ENCODE results near the gene ZNG1F.
A peak's percentile ranks its signal among the peaks of the same experiment; 100 is the strongest.
"Not testable (repeated sequence)": the region's sequence is repeated elsewhere in the genome, so short reads cannot be mapped to it uniquely, and the experiment has no call there.

The ZNG1F gene
- long read RNA-seq, donor 1, partial matches to known transcripts: 26 of 27 reads
- long read RNA-seq, donor 1, other reads (novel, unspliced or antisense): 0 of 27 reads
- long read RNA-seq, donor 2, partial matches to known transcripts: 16 of 18 reads
- long read RNA-seq, donor 2, other reads (novel, unspliced or antisense): 0 of 18 reads
- long read RNA-seq, donor 3, partial matches to known transcripts: 0 of 1 reads
- long read RNA-seq, donor 3, other reads (novel, unspliced or antisense): 0 of 1 reads
- long read RNA-seq, donor 4, partial matches to known transcripts: 6 of 8 reads
- long read RNA-seq, donor 4, other reads (novel, unspliced or antisense): 0 of 8 reads
- long read RNA-seq, donor 5, partial matches to known transcripts: 0 of 1 reads
- long read RNA-seq, donor 5, other reads (novel, unspliced or antisense): 0 of 1 reads
- long read RNA-seq, donor 6, partial matches to known transcripts: 11 of 11 reads
- long read RNA-seq, donor 6, other reads (novel, unspliced or antisense): 0 of 11 reads
- long read RNA-seq, donor 7, partial matches to known transcripts: 15 of 16 reads
- long read RNA-seq, donor 7, other reads (novel, unspliced or antisense): 0 of 16 reads
- long read RNA-seq, donor 8, partial matches to known transcripts: 5 of 5 reads
- long read RNA-seq, donor 8, other reads (novel, unspliced or antisense): 0 of 5 reads

DNA sequence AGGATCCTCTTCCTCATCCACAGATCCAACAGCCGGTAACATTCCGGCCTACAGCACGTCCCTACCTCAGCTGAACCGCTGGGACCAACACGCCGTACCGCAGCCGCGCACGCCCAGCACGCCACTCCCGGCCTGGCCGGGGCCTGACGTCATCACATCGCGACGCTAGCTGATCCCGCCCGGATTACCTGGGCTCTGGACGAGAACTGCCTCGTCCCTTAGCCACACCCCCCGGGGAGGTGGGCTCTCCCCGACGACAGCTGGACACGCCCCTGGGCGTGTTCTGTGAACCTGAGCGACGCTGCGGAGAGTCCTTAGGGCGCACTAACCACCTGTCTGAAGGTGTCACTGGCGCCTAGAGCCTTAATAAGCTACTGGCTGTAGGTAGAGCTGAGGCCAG lies at the start of gene ZNG1F:
TSS of gene ZNG1F (minus strand) at position 101 of the 400 bp plus-strand sequence. CDS start at position 42, 59 bp downstream.
- DNase-seq: not testable (repeated sequence)

DNA sequence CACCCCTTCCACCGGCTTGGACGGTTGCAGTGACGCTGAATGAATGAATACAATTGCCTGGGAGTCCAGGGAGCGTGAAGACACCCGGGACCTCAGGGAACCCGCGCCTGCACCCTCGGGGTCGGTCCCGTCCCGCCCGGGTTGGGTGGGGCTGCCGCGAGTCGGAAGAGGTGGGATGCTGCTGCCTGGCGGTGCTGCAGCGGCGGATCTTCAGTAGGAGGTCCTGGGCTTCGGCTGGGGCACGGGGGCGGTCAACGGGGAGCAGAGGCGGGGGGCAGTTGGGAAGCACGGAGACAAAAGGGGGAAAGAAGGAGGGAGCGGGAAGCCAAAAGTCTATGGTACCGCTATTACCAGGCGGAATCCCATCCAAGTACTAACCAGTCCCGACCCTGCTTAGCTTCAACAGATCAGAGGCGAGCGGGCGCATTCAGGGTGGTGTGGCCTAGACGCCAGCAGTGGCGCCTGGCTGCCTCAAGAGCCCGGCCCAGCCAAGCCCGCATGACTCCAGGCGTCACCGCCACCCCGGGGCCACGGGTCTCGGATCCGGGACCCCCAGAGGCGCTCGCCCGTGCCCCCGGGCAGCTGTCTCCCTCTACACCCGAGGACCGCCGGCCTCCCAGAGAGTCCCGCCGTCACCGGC lies 48.1 kb upstream of the ZNG1F start:
- DNase-seq: peak; percentile 11

DNA sequence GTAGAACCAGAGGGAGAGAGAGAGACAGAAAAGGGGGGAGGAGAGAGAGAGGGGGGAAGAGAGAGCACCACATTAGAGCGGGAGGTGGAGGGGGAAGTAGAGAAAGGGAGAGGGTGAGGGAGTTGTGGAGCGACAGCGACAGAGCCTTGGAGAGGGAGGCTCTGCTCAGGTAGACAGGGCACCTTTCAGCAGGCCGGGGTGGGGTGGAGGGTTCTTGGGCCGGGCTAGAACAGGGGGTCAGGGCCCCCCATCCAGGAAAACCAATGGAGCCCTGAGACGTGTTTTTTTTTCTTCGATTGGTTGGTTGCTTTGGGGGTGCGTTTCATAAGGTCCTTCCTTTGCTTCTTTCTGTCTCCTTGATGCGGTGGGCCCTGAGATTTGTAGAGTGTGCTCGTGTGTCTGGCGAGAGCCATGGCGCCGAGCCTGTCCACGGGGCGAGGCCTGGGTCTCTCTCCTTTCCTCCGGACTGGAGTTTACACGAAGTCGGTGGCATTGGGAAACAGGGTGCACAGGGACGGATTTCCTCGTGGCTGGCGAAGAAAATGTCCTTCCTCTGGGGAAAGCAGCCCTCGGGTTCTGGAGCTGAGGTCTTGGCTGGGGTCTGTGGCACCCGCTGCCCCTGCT lies 47.5 kb upstream of the ZNG1F start:
- DNase-seq: not testable (repeated sequence)

DNA sequence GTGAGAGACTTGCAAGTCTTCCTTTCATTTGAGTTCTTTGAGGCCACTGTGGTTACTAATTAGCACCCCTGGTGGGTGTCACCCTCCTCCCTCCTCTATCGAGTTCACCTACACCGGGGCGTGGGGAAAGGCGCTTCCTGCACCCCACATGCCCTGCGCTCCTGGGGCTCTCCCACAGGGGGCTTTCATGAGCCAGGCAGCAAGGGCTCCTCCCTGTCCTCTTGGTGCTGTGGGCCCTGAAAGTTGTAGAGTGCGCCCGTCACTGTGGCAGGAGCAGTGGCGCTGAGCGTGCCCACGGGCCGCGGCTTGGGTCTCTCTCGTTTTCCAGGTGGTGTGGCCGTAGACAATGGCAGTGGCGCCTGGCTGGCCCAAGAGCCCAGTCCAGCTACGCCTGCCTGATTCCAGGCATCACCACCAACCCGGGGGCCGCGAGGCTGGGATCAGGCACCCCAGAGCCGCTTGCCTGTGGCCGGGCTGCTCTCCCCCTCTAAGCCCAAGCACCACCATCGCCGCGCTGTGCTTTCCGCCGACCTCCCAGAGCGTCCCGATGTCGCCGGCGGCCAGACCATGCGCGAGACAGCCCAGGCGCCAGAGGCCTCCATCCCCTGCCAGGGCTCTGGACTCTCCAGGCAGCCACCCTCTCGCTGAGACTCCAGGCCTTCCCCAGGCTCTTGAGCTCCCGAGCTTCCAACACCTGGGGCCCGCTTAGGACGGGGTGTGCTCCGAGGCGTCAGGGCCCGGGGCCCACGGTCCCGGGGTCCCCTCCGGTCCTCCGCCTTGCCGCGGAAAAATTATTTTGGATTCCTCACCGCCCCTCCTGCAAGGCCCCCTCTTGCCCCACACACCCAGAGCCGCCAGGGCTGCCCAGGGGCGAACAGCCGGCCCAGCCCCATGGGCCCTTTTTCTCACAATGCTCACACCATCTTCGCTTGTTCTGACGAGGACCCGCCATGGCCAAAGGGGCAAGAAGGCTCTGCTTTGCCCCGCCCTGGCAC lies 46.0 kb upstream of the ZNG1F start:
- DNase-seq: peak; percentile 1

DNA sequence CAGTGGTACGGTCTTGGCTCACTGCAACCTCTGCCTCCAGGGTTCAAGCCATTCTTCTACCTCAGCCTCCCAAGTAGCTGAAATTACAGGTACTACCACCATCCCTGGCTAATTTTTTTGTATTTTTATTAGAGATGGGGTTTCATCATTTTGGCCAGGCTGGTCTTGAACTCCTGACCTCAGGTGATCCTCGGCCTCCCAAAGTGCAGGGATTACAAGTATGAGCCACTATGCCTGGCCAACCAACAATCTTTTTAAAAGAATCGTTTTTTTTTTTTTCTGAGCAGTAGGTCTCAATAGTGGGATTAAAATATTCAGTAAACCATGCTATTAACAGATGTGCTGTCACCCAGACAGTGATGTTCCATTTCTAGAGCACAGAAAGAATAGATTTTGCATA lies 45.1 kb upstream of the ZNG1F start:
- DNase-seq: not testable (repeated sequence)

DNA sequence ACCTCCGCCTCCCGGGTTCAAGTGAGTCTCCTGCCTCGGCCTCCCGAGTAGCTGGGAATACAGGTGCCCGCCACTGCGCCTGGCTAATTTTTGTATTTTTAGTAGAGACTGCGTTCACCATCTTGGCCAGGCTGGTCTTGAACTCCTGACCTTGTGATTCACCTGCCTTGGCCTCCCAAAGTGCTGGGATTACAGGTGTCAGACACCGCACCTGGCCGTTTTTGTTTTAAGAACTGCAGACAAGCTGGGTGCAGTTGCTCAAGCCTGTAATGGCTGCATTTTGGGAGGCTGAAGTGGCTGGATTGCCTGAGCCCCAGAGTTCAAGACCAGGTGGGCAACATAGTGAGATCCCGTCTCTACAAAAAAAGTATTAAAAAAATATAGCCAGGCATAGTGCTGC lies 43.2 kb upstream of the ZNG1F start:
- DNase-seq: not testable (repeated sequence)

DNA sequence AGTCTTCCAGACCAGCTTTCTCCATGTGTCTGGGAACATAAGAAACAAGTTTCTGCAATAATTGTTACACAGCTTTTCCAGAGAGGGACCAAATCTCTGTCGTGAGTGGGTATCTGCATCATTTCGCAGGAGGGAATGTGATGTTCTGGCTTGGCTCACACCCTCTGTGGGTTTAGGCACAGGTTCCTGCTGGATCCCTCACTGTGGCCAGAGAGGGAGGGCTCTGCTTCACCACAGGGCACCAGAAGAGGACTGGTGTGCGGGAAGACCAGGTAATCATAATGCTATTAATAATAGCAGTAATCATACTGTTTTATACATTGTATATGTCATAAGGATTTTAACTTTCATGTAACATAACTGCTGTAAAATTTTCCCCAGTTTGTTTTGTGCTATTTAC lies 41.3 kb upstream of the ZNG1F start:
- peak; percentile 2 for DNase-seq

DNA sequence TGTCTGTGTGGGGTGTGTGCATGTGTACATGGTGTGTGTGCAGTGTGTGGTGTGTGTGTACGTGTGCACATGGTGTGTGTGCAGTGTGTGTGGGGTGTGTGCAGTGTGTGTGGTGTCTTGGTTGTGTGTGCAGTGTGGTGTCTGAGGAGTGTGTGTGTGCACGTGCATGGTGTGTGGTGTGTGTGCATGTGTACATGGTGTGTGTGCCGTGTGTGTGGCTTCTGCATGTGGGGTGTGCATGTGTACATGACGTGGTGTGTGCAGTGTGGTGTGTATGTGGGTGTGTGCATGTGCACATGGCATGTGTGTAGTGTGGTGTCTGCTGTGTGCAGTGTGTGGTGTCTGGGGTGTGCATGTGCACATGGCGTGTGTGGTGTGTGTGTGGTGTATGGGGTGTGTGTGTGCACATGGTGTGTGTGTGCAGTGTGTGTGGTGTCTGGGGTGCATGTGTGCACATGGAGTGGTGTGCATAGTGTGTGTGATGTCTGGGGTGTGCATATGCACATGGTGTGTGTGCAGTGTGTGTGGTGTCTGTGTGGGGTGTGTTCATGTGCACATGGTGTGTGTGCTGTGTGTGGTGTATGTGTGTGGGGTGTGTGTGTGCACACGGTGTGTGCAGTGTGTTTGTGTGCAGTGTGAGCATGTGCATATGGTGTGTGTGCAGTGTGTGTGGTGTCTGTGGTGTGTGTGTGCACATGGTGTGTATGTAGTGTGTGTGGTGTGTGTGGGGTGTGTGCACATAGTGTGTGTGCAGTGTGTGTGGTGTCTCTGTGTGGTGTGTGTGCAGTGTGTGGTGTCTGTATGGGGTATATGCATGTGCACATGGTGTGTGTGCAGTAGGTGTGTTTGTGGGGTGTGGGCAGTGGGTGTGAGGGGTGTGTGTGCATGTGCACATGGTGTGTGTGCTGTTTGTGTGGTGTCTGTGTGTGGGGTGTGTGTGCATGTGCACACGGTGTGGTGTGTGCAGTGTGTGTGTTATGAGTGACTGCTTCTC lies 40.6 kb upstream of the ZNG1F start:
- peak; percentile 12 for DNase-seq

DNA sequence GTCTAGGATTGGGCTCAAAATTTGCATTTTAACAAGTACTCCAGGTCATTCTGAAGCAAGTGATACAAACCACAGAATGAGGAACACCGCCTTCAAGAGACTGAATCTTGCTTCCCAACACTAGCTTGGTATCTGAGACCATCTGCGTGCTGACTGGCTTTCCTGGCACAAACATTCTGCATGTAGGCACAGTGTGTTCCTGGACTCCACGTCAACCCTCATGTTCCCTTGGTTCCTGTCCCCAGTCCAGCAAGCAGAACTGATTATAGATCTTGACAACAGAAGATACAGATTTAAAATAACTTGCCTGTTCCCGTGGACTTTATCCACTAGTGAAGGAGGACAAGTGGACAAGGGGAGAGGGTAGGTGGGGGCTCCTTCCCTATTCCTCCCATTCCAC lies 30.7 kb upstream of the ZNG1F start:
- not testable (repeated sequence) for DNase-seq

DNA sequence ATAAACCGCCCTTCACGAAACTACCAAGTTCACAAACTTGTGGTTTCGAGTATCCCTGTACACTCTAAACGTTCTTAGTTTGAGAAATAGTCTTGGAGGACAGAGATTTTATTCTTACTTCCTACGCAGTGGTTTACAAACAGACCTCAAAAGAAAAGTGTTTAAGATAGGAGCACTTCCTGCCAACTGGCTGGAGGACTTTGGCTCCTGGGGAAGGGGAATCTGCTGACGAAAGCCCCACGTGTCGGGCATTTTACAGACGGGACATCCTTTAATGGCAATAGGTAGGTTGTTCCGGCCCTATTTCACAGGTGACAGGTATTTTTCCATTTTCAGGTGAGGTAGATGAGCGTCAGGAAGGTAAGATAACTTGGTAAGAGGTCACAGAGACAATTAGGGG lies 678 bp downstream of the ZNG1F start:
- DNase-seq: not testable (repeated sequence)

DNA sequence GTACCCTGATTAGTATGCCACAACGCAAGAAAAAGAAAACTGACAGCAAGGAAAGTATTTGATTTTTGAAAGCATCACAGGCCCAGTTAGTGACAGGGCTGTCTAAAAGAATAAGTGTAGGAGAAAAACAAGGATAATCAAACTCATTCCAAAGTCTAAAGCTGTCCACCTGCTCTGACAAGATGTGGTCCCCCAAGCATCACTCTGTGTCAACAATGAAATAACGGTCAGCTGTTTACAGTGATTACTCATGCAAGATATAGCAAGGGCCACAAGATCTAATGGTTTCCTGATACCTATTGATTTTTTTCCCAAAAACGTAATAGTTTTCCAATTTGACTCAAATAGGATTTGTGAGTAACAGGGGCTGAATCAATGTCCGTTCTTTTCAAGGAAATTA lies 14.1 kb downstream of the ZNG1F start:
- DNase-seq: not testable (repeated sequence)

DNA sequence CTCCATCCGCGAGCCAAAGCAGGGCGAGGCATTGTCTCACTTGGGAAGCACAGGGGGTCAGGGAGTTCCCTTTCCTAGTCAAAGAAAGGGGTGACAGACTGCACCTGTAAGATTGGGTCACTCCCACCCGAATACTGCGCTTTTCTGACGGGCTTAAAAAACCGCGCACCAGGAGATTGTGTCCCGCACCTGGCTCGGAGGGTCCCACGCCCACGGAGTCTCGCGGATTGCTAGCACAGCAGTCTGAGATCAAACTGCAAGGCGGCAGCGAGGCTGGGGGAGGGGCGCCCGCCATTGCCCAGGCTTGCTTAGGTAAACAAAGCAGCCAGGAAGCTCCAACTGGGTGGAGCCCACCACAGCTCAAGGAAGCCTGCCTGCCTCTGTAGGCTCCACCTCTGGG lies 39.0 kb downstream of the ZNG1F start:
- not testable (repeated sequence) for DNase-seq

DNA sequence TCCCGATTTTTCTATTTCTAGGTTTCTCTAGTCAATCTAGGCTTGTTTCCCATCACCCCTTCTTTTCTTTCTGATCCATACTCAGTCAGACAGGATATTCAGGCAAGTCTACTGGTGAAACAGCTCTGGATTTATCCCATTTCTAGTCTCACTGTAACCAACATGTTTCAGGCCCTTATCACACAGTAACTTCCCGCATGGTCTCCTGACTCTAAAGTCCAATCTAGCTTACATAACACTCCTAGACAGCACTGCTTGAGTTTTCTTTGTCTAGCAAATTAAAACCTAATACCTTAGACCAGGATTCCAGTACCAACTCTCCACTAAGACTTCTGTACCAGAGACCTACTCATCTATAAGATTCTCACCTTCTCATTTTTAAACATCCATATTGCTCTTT lies 47.2 kb downstream of the ZNG1F start:
- not testable (repeated sequence) for DNase-seq

DNA sequence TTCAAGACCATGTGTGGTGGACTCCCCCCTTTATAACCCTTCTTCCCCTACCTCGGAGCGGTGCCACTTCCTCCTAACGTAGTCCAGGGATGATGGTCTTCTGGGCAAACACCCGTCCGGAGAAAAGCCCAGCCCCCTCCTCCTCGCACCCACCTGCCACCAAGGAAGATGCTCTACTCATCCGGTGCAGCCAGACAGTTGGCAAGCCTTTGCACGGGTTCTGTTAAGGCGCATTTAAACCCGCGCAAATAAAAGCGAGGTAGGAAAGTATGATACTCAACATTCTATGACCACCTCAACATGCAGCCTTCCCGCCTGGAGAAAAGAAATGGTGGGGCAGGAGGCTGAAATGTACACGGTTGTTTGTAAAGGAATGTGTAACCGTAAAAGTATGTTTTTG lies 60.5 kb downstream of the ZNG1F start, which contains the start of gene FOXD4L6:
TSS of gene FOXD4L6 (minus strand) at position 101 of the 400 bp plus-strand sequence. CDS start 298 bp downstream, outside the sequence.
- not testable (repeated sequence) for DNase-seq

DNA sequence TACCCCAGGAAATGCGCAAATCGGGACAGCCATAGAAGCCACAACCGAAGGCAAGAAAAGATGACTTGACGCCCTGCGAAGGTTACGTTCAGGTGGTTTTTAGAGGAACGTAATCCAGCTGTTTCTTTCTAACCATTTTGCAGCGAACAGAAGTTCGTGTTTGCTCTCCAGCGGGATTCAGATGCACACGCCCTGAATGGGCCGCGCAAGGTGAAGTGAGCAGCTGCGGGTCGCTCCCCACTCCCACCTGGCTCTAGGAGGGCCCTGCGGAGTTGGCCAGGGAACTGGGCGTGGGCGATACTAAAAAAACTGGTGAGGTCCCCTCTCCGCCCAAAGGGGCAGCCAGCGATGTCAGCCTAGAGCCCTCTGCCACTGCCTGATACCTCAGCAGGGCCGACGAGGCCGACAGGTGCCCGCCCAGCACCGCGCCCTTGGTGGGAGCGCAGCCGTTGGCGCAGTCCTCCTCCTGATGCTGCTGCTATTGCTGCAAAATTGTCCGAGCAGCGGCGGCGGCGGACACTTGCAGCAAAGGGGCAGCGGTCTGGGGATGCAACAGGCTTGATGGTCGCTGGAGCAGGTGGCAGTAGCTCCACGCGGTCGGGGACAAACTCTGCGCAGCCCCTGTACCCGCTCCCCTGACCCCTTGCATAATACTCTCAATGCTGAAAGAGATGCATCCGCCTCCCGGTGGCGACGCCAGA lies 62.2 kb downstream of the ZNG1F start:
- DNase-seq: not testable (repeated sequence)

DNA sequence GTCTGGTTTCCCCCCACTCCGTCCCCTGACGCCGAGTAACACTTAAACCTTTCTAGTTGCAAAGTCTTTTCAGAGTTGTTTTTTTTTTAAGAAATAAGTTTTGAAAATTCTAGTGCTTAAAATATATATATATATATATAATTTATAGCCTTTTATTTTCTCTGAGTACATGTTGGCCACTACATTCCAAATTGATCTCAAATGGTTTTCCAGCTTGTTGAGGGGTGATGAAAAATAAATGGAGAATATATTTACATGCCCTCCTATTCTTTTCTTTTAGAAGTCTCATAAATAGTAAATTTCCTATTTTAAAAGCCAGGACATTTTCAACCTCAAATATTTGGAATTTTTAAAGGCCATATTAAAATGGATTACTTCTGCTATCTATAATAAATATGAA lies 63.2 kb downstream of the ZNG1F start:
- DNase-seq: not testable (repeated sequence)

DNA sequence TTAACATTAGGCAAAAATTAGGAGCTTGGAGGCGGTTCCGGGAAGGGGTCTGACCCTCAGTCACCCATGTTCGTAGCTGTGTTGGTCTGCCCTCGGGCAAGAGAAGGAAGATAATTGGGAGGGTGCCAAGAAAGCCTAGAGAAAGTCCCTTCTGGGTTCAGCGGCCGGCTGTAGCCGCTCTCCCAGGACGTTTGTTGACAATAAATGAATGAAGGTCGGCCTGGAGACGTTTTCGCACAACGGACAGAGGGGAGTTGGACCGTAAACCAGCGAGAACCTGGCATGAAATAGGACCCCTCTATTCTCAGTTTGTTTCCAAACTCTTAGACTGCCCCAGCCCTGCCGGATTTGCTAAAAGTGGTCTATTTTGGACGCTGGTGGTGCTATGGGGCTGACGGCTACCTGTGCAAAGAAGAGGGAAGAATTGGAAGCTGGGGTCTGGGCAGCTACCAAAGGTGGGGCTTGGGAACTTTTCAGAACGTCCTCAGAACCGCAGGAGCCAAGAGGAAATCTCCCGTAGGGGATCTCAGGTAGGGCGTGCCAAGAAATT lies 63.9 kb downstream of the ZNG1F start:
- DNase-seq: not testable (repeated sequence)

DNA sequence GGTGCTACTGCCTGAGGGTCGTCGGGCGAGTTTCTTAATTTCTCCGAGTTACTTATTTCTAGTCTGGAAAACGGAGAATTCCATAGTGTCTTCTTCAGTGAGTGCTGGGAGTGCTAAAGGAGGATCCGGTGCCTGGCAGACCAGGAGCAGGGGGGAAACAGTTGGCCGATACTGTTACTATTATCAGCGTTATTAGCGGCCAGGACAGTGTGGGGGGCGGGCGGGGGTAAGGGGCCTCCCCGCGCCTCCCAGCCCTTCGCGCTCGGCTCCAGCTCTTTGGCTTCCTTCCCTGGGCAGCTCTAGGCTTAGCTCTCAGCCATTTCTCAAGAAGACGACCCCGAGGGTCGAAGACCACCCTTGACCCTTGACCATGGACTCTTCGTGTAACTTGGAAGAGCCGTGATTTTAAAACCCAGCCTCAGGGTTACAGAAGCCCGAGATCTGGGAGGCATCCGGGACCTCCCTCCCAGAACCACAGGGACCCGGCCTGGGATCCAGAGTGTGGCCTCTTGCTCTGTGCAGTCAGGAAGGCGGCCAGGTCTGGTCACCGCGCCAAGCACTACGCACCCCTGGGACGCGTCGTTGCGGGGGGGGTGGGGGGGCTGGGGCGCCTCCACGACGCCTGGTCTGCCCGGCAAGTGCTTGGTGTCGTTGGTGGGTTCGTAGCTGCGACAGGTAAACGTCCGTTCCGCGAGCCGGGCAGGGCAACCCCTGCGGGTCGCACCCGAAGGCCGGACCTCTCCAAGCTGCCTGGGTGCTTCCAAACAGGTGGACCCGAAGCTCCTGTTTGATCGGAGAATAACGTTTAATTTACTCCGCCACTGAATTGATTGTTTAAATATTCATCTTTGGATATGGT lies 64.6 kb downstream of the ZNG1F start:
- DNase-seq: peak; percentile 1

All from right kidney (tissue), 9 donors.